Tibial nerve (tissue), 4 donors: ENCODE measurements around the gene GABRR1. TPM values are rescaled to one million over a fixed set of nuclear protein-coding genes. Genes with fewer than 3 reads are reported as not detected.

Source experiments
- DNase-seq, 2 donors: peaks; one replicate each; pipeline ENCODE4 v3.0.0-alpha.2; 2019; ENCODE audit warnings: low spot score in 2 of 2
- H3K27ac ChIP-seq, 4 donors: fragments of 200-600 bp; sonication (generic) in 3 of 4; one replicate each; pipeline ENCODE4 v1.5.1; 2017 to 2019; ENCODE audit warnings: mild to moderate bottlenecking in 1 of 4
- H3K27me3 ChIP-seq, 2 donors: fragments of 200-600 bp; sonication (generic) in 1 of 2; one replicate each; pipeline versions ENCODE4 v1.5.1 to v1.6.0; 2017 to 2019
- H3K36me3 ChIP-seq, 3 donors: fragments of 200-600 bp; sonication (generic); one replicate each; pipeline ENCODE4 v1.5.1; 2018 to 2019
- H3K4me1 ChIP-seq, 4 donors: fragments of 200-600 bp; sonication (generic) in 3 of 4; one replicate each; pipeline ENCODE4 v1.5.1; 2017 to 2019
- H3K4me3 ChIP-seq, 4 donors: fragments of 200-600 bp; sonication (generic) in 3 of 4; one replicate each; pipeline ENCODE4 v1.5.1; 2017 to 2019; ENCODE audit warnings: mild to moderate bottlenecking in 1 of 4, moderate library complexity in 1 of 4
- H3K9me3 ChIP-seq, 4 donors: fragments of 200-600 bp; sonication (generic) in 3 of 4; one replicate each; pipeline ENCODE4 v1.5.1; 2017 to 2019
- EP300 ChIP-seq, 2 donors: sonication (generic); formaldehyde crosslinking; IDR thresholded peaks; one replicate each; pipeline ENCODE4 v1.6.1; 2017; ENCODE audit warnings: antibody characterized with exemption in 2 of 2, mild to moderate bottlenecking in 1 of 2
- POLR2A ChIP-seq, 2 donors: fragments of 450-650 bp; IDR thresholded peaks; one replicate each; pipeline ENCODE4 v1.6.1; 2017; ENCODE audit warnings: antibody characterized with exemption in 2 of 2, mild to moderate bottlenecking in 2 of 2, moderate library complexity in 2 of 2
- WGBS, 2 donors: methylation state at CpG; one replicate each; pipeline ENCODE4 v1.1.5; 2018; 5-methylcytosine and 5-hydroxymethylcytosine counted together
- total RNA-seq, 4 donors: library from RNA; depleted of rRNA; stranded (reverse); fragments of >200 nt; gene quantifications; one replicate each; pipeline ENCODE4 v1.1.0, GENCODE V29; 2016
- TF ChIP-seq, protein P1 (sequence below), 5 experiments: fragments of 200-600 bp in 3 of 5; fragments of 450-650 bp in 2 of 5; sonication (generic) in 3 of 5; IDR thresholded peaks; one replicate each; pipeline ENCODE4 v1.5.1; 2016 to 2019; ENCODE audit warnings: antibody characterized with exemption in 5 of 5, mild to moderate bottlenecking in 3 of 5, moderate library complexity in 2 of 5

Gene GABRR1
- total RNA-seq, 4 donors from 2014 or later: not detected

DNA sequence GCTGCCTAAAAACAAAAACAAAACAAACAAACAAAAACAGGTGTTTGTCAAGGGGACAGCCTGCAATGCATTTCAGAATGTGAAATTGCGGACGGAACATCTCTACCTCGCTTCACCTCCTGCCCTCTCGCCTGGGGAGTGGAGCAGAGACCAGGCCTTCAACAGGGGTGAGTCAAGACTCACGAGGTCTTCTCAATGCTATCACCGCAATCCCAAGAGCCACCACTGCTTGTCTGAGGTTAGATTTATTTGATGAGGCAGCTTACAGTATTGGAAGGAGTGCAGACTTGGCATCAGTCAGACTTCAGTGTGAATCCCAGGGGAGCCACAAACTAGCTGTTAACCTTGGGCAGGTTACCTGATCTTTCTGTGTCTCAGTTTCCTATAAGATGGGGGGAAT is 7.7 kb downstream of the GABRR1 start:
- no peak overlapping the region for H3K4me3 ChIP-seq
- H3K27me3 ChIP-seq: no peaks in the 10 kb centered on the region
- 91 to 92% methylated on average over 6 of the region's 6 CpGs for WGBS, 2 donors
- no peaks in the 10 kb centered on the region for H3K9me3 ChIP-seq
- no peaks in the 10 kb centered on the region for H3K4me1 ChIP-seq
- no peak overlapping the region for H3K27ac ChIP-seq
- no peaks in the 10 kb centered on the region for H3K36me3 ChIP-seq
- no peak for DNase-seq
- TF ChIP-seq POLR2A (IDR thresholded peaks at IDR 0.05) (no peak), EP300 (IDR thresholded peaks at IDR 0.05) (no peak)
- TF ChIP-seq, protein P1, sequence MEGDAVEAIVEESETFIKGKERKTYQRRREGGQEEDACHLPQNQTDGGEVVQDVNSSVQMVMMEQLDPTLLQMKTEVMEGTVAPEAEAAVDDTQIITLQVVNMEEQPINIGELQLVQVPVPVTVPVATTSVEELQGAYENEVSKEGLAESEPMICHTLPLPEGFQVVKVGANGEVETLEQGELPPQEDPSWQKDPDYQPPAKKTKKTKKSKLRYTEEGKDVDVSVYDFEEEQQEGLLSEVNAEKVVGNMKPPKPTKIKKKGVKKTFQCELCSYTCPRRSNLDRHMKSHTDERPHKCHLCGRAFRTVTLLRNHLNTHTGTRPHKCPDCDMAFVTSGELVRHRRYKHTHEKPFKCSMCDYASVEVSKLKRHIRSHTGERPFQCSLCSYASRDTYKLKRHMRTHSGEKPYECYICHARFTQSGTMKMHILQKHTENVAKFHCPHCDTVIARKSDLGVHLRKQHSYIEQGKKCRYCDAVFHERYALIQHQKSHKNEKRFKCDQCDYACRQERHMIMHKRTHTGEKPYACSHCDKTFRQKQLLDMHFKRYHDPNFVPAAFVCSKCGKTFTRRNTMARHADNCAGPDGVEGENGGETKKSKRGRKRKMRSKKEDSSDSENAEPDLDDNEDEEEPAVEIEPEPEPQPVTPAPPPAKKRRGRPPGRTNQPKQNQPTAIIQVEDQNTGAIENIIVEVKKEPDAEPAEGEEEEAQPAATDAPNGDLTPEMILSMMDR (IDR thresholded peaks at IDR 0.05): no peak

DNA sequence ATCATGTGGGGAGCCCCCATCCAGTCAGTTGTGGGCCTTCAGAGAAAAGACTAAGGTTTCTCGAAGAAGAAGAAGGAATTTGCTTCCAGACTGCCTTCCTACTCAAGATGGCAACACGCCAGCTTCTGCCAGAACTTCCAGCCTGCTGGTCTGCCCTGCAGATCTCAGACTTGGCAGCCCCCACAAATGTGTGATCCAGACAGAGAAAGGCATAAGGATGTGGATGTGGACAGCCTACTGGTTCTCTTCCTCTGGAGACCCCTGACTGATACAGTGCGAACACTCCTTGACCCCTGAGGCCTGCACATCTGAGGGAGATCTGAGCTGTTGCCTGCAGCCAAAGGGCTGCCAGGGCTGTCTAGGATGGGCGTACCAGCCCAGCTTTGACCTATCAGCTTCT is 8.6 kb downstream of the GABRR1 start:
- TF ChIP-seq POLR2A (IDR thresholded peaks at IDR 0.05): no peak
- TF ChIP-seq, protein P1 (IDR thresholded peaks at IDR 0.05): no peak
- TF ChIP-seq EP300 (IDR thresholded peaks at IDR 0.05): no peak
- no peaks in the 10 kb centered on the region for H3K27me3 ChIP-seq
- no peak overlapping the region for H3K27ac ChIP-seq
- no peaks in the 10 kb centered on the region for H3K4me1 ChIP-seq
- whole genome bisulfite sequencing, 2 donors: 45 to 46% methylated on average over 4 of the region's 4 CpGs
- DNase-seq: no peak
- H3K9me3 ChIP-seq: no peaks in the 10 kb centered on the region
- H3K4me3 ChIP-seq: no peak overlapping the region
- H3K36me3 ChIP-seq: no peaks in the 10 kb centered on the region

DNA sequence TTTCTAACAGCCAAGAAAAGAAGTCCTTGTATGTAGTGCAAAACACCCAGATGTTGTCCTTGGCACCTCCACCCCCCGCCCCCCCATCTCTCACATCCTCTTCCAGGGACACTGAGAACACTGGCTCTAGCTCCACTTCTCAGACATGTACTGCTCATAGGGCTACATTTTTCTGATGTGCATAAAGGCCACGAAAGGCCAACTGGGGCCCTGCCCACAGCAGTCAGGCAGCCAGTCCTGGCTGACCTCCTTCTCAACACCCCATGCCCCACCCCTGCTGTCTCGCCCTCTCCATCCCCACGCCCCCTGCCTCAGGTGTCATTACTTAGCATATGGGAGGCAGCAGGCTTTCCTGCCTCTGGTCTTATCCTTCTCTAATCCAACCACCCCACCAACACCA is 11.3 kb downstream of the GABRR1 start:
- H3K4me3 ChIP-seq: no peak overlapping the region
- 60 to 67% methylated on average over 4 of the region's 4 CpGs for WGBS, 2 donors
- no peaks in the 10 kb centered on the region for H3K9me3 ChIP-seq
- no peaks in the 10 kb centered on the region for H3K27me3 ChIP-seq
- peak in 1 of 2 donors; percentile 14 for DNase-seq
- H3K36me3 ChIP-seq: no peaks in the 10 kb centered on the region
- TF ChIP-seq, protein P1 (IDR thresholded peaks at IDR 0.05): no peak
- TF ChIP-seq EP300 (IDR thresholded peaks at IDR 0.05) (no peak), POLR2A (IDR thresholded peaks at IDR 0.05) (no peak)
- no peaks in the 10 kb centered on the region for H3K4me1 ChIP-seq
- no peak overlapping the region for H3K27ac ChIP-seq

DNA sequence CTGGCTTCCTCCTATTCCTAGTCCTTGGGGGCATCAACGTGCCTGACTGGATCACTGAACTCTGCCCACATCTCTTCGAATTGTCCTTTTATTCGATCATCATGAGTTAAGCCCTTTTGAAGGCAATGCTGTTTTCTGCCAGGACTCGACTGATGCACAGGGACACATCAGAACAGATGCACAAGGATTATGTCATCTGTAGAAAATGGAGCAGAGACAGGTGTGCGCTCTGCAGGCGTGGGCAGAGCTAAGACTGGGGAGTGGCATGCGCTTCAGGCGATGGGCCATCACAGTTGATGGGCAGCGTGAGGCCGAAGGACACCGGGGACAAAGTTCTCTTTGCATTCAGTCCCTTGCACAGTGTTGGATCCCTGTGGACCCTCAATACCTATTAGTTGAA is 13.1 kb downstream of the GABRR1 start:
- Histone ChIP-seq H3K4me3 (no peak overlapping the region), H3K27me3 (no peaks in the 10 kb centered on the region), H3K27ac (no peak overlapping the region), H3K9me3 (no peaks in the 10 kb centered on the region), H3K36me3 (no peaks in the 10 kb centered on the region), H3K4me1 (no peaks in the 10 kb centered on the region)
- TF ChIP-seq EP300 (IDR thresholded peaks at IDR 0.05) (no peak), POLR2A (IDR thresholded peaks at IDR 0.05) (no peak)
- no peak for DNase-seq
- WGBS, 2 donors: 92 to 93% methylated on average over 11 of the region's 11 CpGs

DNA sequence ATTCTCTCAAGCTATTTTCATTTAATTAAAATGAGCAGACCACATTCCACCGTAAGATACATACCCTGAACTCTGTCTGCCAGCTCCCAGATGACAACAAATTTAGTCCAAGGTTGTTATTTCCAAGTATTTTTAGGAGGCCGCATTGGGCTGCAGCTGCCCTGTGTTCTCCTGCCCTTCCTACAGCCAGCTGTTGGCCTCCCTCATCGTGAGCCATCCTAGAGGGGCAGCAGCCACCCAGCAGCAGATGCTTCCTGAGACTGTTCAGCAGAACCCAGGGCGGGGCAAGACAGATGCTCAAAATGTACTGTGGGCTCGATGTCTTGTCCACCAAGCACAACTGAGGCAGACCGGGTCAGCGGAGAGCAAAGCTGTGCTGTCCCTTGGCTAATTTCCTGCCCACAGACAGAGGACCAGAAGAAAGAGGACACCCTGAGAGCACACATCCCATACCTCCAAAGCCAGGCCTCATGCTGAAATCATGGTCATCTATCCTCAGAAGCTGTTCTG is 16.4 kb downstream of the GABRR1 start:
- Histone ChIP-seq H3K9me3 (peaks cover 0 to 5% (median under 1%) of the 10 kb centered on the region in 4 donors), H3K36me3 (no peaks in the 10 kb centered on the region), H3K27me3 (no peaks in the 10 kb centered on the region), H3K4me3 (no peak overlapping the region), H3K27ac (no peak overlapping the region), H3K4me1 (no peaks in the 10 kb centered on the region)
- 91 to 96% methylated on average over 7 of the region's 7 CpGs for WGBS, 2 donors
- DNase-seq: no peak
- TF ChIP-seq EP300 (IDR thresholded peaks at IDR 0.05) (no peak), POLR2A (IDR thresholded peaks at IDR 0.05) (no peak)
- TF ChIP-seq, protein P1 (IDR thresholded peaks at IDR 0.05): no peak

DNA sequence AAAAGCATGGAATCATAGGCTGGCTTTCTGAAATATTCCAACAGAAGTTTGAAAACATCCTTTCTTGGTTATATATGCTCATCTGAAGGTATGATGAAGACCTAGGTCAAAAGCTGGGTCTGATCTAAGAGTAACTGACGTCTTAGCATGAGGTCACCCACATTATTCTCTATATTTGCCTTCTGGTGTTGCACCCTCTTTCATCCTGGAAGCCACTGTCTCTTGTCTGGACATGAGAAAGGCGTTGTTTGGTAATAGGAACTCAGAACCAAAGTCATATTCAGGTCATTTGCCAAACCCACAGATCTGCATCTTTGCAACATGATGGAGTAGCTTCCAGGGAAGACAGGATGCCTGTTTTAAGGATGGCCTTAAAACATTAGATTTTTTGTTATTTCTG is 17.6 kb downstream of the GABRR1 start:
- 77 to 80% methylated on average over 2 of the region's 2 CpGs for WGBS, 2 donors
- no peak overlapping the region for H3K27ac ChIP-seq

More for the DNA sequence above, 17.6 kb downstream of the GABRR1 start:
- Histone ChIP-seq H3K9me3 (peaks cover 0 to 13% (median 6%) of the 10 kb centered on the region in 4 donors), H3K4me3 (no peak overlapping the region), H3K4me1 (no peaks in the 10 kb centered on the region), H3K36me3 (no peaks in the 10 kb centered on the region), H3K27me3 (no peaks in the 10 kb centered on the region)
- TF ChIP-seq, protein P1 (IDR thresholded peaks at IDR 0.05): no peak
- TF ChIP-seq EP300 (IDR thresholded peaks at IDR 0.05): no peak
- no peak for TF ChIP-seq POLR2A (IDR thresholded peaks at IDR 0.05)
- DNase-seq: no peak
